ENCODE results near the gene TTC28.
"Not testable (repeated sequence)": the region's sequence is repeated elsewhere in the genome, so short reads cannot be mapped to it uniquely, and the experiment has no call there.

Gene TTC28

GRCh38 chr22:28198692-28199091 is 480.9 kb downstream of the TTC28 start (continued):
- TF ChIP-seq PRDM2 (tag by site-specific recombination; IDR thresholded peaks at IDR 0.05; ENCODE audit: borderline replicate concordance) (no peak), ZNF473 (tag by site-specific recombination; IDR thresholded peaks at IDR 0.05) (no peak), KLF8 (tag by site-specific recombination; IDR thresholded peaks at IDR 0.05) (no peak), INSM2 (tag by site-specific recombination; IDR thresholded peaks at IDR 0.05) (no peak), ZFP41 (tag by site-specific recombination; IDR thresholded peaks at IDR 0.05; ENCODE audit: borderline replicate concordance) (no peak)

GRCh38 chr22:28191571-28191970 is 488.1 kb downstream of the TTC28 start:
- H3K4me3 ChIP-seq (ENCODE audit: low read depth, low read length); H3K36me3 ChIP-seq (ENCODE audit: control insufficient read depth in 2 of 2, insufficient read depth in 1 of 2, low read length in 2 of 2); POLR2A ChIA-PET; CTCF ChIA-PET; H3K9me3 ChIP-seq (ENCODE audit: control insufficient read depth, insufficient read depth, low read depth, low read length); H3K4me1 ChIP-seq (ENCODE audit: control insufficient read depth, insufficient read depth, low read length); H3K27ac ChIP-seq (ENCODE audit: extremely low read depth, low read depth, low read length): not testable (repeated sequence)

GRCh38 chr22:28188178-28188879 is 491.3 kb downstream of the TTC28 start:
- Histone ChIP-seq H3K4me3 (ENCODE audit: low read depth, low read length) (no peak overlapping the region), H3K4me1 (ENCODE audit: control insufficient read depth, insufficient read depth, low read length) (no peaks in the 10 kb centered on the region), H3K36me3 (ENCODE audit: control insufficient read depth in 2 of 2, insufficient read depth in 1 of 2, low read length in 2 of 2) (no peaks in the 10 kb centered on the region), H3K27ac (ENCODE audit: extremely low read depth, low read depth, low read length) (no peak overlapping the region), H3K9me3 (ENCODE audit: control insufficient read depth, insufficient read depth, low read depth, low read length) (no peaks in the 10 kb centered on the region)
- ChIA-PET POLR2A (no interaction called here), CTCF (interaction anchor here (0.5 kb wide), 1 partner anchor 1057 kb away, joined by 3 read pairs; no protein-coding TSS in a partner anchor)
- TF ChIP-seq ZNF518A (tag by site-specific recombination; conservative IDR thresholded peaks at IDR 0.05; ENCODE audit: low read depth): no peak
- no peak for TF ChIP-seq ZNF521 (tag by site-specific recombination; IDR thresholded peaks at IDR 0.05)
- TF ChIP-seq ZNF37A (tag by site-specific recombination; IDR thresholded peaks at IDR 0.05): no peak
- no peak for TF ChIP-seq ZFHX2 (tag by site-specific recombination; conservative IDR thresholded peaks at IDR 0.05)
- TF ChIP-seq PRDM1 (tag by site-specific recombination; IDR thresholded peaks at IDR 0.05): no peak
- TF ChIP-seq ZNF48 (tag by site-specific recombination; IDR thresholded peaks at IDR 0.05): no peak
- TF ChIP-seq ZSCAN4 (tag by site-specific recombination; IDR thresholded peaks at IDR 0.05): no peak
- TF ChIP-seq ZXDB (tag by site-specific recombination; IDR thresholded peaks at IDR 0.05): no peak
- no peak for TF ChIP-seq SP7 (tag by site-specific recombination; IDR thresholded peaks at IDR 0.05)
- TF ChIP-seq KLF10 (tag by site-specific recombination; IDR thresholded peaks at IDR 0.05): no peak
- no peak for TF ChIP-seq ZNF19 (tag by site-specific recombination; IDR thresholded peaks at IDR 0.05; ENCODE audit: low read depth)

Data from HEK293 (cell line).